Smooth muscle cell (in vitro differentiated cells): ENCODE data around the gene ZBTB46. TPM values are rescaled to one million over a fixed set of nuclear protein-coding genes. Genes with fewer than 3 reads are reported as not detected.

Experiments used
- DNase-seq: peaks from one replicate; lab custom pipeline; 2025; ENCODE audit not compliant: unreplicated experiment; lab: John Stamatoyannopoulos, UW
- H2AFZ ChIP-seq: fragments of 200-600 bp; sonication (generic); 2 replicates; pipeline ENCODE4 v1.6.0; 2016; ENCODE audit warnings: antibody characterized with exemption, low read depth, mild to moderate bottlenecking
- H3F3A ChIP-seq: fragments of 200-600 bp; sonication (generic); 2 replicates; pipeline ENCODE4 v1.6.0; 2017; ENCODE audit warnings: antibody characterized with exemption, low read depth
- H3K27ac ChIP-seq: fragments of 200-600 bp; sonication (generic); 2 replicates; pipeline ENCODE4 v1.5.1; 2016; ENCODE audit warnings: low read depth, mild to moderate bottlenecking
- H3K27me3 ChIP-seq: fragments of 200-600 bp; sonication (generic); 2 replicates; pipeline ENCODE4 v1.6.1; 2016; ENCODE audit warnings: low read depth, mild to moderate bottlenecking
- H3K36me3 ChIP-seq: fragments of 200-600 bp; sonication (generic); 2 replicates; pipeline ENCODE4 v1.5.1; 2016; ENCODE audit warnings: low read depth
- H3K4me1 ChIP-seq: fragments of 200-600 bp; sonication (generic); 2 replicates; pipeline ENCODE4 v1.5.1; 2016; ENCODE audit warnings: low read depth
- H3K4me2 ChIP-seq: fragments of 200-600 bp; sonication (generic); 2 replicates; pipeline ENCODE4 v1.6.0; 2016; ENCODE audit warnings: mild to moderate bottlenecking
- H3K4me3 ChIP-seq: fragments of 200-600 bp; sonication (generic); 2 replicates; pipeline ENCODE4 v1.5.1; 2016; ENCODE audit warnings: mild to moderate bottlenecking
- H3K79me2 ChIP-seq: fragments of 200-600 bp; sonication (generic); 2 replicates; pipeline ENCODE4 v1.6.0; 2016; ENCODE audit warnings: low read depth, mild to moderate bottlenecking
- H3K9ac ChIP-seq: fragments of 200-600 bp; sonication (generic); 2 replicates; pipeline ENCODE4 v1.6.0; 2016; ENCODE audit warnings: low read depth
- H3K9me3 ChIP-seq: fragments of 200-600 bp; sonication (generic); replicated peaks from 2 replicates; pipeline ENCODE4 v1.5.1; 2016; ENCODE audit warnings: low read depth
- H4K20me1 ChIP-seq: fragments of 200-600 bp; sonication (generic); 2 replicates; pipeline ENCODE4 v1.6.0; 2016; ENCODE audit warnings: low read depth
- WGBS: methylation state at CpG from one replicate; pipeline ENCODE4 v1.1.7; 2016; ENCODE audit warnings: low lambda C conversion rate; 5-methylcytosine and 5-hydroxymethylcytosine counted together
- polyA plus RNA-seq: library from polyadenylated mRNA; unstranded; fragments of >200 nt; fragmentation: Nextera tagmentation; extraction: Ambion mirVana; gene quantifications from 2 replicates; pipeline ENCODE4 v1.2.1, GENCODE V29; 2016
- total RNA-seq: library from RNA; depleted of rRNA; stranded (reverse); fragments of >200 nt; gene quantifications from 2 replicates; pipeline ENCODE4 v1.2.3, GENCODE V29; 2014
- TF ChIP-seq, protein P1 (sequence below): fragments of 200-600 bp; sonication (generic); IDR thresholded peaks from 2 replicates; pipeline ENCODE4 v1.5.1; 2017; ENCODE audit warnings: borderline replicate concordance, mild to moderate bottlenecking, antibody characterized with exemption; ENCODE audit not compliant: insufficient read depth, poor library complexity, severe bottlenecking

ZBTB46 gene
- total and polyA plus RNA-seq, 2 experiments from 2014 or later, result 2.3 to 2.7 TPM

DNA sequence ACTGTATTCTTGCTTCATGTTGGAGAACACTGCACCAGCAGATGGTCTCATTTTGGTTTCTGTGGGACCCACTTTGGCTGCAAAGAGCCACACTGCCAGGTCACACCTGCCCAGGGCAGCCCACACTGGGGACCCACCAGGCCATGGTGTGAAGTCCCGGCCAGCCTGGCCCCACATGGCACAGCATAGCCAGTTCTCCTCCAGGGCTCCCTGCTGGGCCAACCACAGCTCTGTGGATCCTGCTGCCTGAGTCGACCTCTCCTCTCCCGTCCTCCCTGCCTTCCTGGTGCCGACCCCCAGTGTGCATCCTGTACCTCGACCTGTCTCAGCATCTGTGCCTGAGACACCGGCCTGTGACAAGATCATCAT is 126.3 kb downstream of the ZBTB46 start:
- no peaks in the 10 kb centered on the region for H3K27me3 ChIP-seq
- no peaks in the 10 kb centered on the region for H3F3A ChIP-seq
- no peak overlapping the region for H3K4me2 ChIP-seq
- 83% methylated on average over 6 of the region's 6 CpGs for WGBS
- no peak overlapping the region for H3K27ac ChIP-seq
- H4K20me1 ChIP-seq, result peaks cover 11% of the 10 kb centered on the region
- no peaks in the 10 kb centered on the region for H3K36me3 ChIP-seq
- H2AFZ ChIP-seq, result no peak overlapping the region
- DNase-seq, result no peak
- TF ChIP-seq, protein P1, sequence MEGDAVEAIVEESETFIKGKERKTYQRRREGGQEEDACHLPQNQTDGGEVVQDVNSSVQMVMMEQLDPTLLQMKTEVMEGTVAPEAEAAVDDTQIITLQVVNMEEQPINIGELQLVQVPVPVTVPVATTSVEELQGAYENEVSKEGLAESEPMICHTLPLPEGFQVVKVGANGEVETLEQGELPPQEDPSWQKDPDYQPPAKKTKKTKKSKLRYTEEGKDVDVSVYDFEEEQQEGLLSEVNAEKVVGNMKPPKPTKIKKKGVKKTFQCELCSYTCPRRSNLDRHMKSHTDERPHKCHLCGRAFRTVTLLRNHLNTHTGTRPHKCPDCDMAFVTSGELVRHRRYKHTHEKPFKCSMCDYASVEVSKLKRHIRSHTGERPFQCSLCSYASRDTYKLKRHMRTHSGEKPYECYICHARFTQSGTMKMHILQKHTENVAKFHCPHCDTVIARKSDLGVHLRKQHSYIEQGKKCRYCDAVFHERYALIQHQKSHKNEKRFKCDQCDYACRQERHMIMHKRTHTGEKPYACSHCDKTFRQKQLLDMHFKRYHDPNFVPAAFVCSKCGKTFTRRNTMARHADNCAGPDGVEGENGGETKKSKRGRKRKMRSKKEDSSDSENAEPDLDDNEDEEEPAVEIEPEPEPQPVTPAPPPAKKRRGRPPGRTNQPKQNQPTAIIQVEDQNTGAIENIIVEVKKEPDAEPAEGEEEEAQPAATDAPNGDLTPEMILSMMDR, result no peak
- peaks cover 41% of the 10 kb centered on the region for H3K79me2 ChIP-seq
- H3K4me3 ChIP-seq, result no peak overlapping the region
- no peak overlapping the region for H3K9ac ChIP-seq
- H3K9me3 ChIP-seq, result no peaks in the 10 kb centered on the region
- peaks cover 14% of the 10 kb centered on the region for H3K4me1 ChIP-seq

DNA sequence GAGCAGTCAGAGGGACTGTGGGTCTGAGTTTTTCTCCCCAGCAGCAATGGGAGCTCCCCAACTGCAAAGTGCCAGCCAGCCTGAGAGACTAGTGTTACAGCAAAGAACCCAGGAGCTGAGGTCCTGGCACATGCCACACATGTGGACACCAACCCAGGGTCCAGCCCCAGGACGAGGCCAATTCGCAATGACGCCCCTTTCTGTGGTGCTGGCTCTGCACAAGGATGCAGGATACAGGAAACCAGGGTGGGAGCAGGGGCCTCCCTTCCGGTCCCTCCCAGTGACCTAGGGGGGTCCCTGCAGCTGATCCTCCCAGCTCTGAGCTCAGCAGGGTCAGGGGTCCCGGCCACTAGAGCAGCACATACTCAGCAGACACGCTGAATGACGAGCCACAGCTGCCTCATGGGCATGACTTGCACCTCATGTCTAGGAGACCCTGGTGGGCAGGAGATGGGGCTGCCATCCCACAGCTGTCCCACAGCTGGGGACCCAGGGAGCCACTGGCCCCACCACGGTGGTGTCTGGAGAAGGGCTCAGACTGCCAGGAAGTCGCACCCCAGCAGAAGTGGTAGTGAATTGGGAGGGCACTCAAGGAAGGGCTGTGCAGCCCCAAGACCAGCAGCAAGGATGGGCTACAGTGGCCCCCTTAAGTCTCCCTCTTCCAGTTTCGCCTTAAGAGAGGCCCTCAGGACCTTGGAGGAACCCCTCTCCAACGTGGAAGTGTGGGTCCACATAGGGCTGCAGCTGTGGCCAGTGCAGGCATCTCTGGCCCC is 126.9 kb downstream of the ZBTB46 start:
- DNase-seq, result no peak
- H3F3A ChIP-seq, result no peaks in the 10 kb centered on the region
- H3K27me3 ChIP-seq, result no peaks in the 10 kb centered on the region
- H3K4me1 ChIP-seq, result peaks cover 19% of the 10 kb centered on the region
- no peak overlapping the region for H3K27ac ChIP-seq
- peaks cover 35% of the 10 kb centered on the region for H3K79me2 ChIP-seq
- H2AFZ ChIP-seq, result no peak overlapping the region
- H3K4me3 ChIP-seq, result no peak overlapping the region
- H3K9ac ChIP-seq, result no peak overlapping the region
- H3K4me2 ChIP-seq, result no peak overlapping the region
- H3K9me3 ChIP-seq, result no peaks in the 10 kb centered on the region
- H3K36me3 ChIP-seq, result no peaks in the 10 kb centered on the region
- H4K20me1 ChIP-seq, result peaks cover 7% of the 10 kb centered on the region
- WGBS, result 96% methylated on average over 11 of the region's 11 CpGs
- TF ChIP-seq, protein P1, result no peak

DNA sequence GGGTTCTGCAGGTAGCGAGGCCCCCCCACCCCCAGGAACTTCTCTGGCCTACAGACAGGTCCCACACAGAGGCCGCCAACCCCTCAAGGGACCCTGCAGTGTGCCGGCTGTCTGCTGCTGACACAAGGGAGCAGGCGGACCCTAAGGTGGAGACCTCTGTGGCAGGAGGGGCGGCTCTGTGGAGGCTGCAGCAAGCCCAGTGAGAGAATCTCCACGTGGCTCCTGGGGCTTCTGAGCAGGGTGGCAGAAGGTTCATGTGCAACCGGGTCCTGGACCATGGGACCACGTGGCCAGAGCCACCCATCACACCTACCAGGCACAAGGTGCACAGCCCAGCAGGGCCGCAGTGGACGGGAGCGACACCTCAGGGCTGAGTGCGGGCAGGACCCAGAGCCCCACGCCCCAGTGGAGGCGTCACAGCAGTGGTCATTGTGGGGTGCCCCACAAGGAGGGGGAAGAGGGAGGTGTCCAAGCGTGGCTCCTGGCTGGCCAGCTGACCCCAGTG is 127.5 kb downstream of the ZBTB46 start:
- 94% methylated on average over 15 of the region's 15 CpGs for WGBS
- no peak overlapping the region for H3K27ac ChIP-seq
- H2AFZ ChIP-seq, result no peak overlapping the region
- H3K4me3 ChIP-seq, result no peak overlapping the region
- no peak overlapping the region for H3K4me2 ChIP-seq
- peaks cover 15% of the 10 kb centered on the region for H3K4me1 ChIP-seq
- no peaks in the 10 kb centered on the region for H3K9me3 ChIP-seq
- peaks cover under 1% of the 10 kb centered on the region for H4K20me1 ChIP-seq
- H3K79me2 ChIP-seq, result peaks cover 29% of the 10 kb centered on the region
- DNase-seq, result no peak
- no peaks in the 10 kb centered on the region for H3F3A ChIP-seq
- H3K36me3 ChIP-seq, result no peaks in the 10 kb centered on the region
- no peaks in the 10 kb centered on the region for H3K27me3 ChIP-seq
- TF ChIP-seq, protein P1, result no peak
- H3K9ac ChIP-seq, result no peak overlapping the region
